H1 (cell line): ENCODE measurements around the gene CD244. TPM values are rescaled to one million over a fixed set of nuclear protein-coding genes. Genes with fewer than 3 reads are reported as not detected.

ENCODE experiments used
- CTCF ChIA-PET: fragments of 300-600 bp; sonication (Branson Sonifier 250); formaldehyde crosslinking; loops from one replicate; lab custom pipeline; 2021; ENCODE audit not compliant: partially characterized antibody; lab: Charles Lee
- POLR2A ChIA-PET: fragments of 300-600 bp; sonication (Branson Sonifier 250); formaldehyde crosslinking; loops from one replicate; lab custom pipeline; 2021; ENCODE audit warnings: inconsistent platforms; ENCODE audit not compliant: partially characterized antibody; lab: Charles Lee
- DNase-seq, 2 experiments: peaks; one replicate each; pipeline versions ENCODE4 v3.0.0 to v3.0.0-alpha.2; 2010 to 2022; ENCODE audit warnings: low spot score in 2 of 2, low read depth in 1 of 2, mixed read lengths in 1 of 2
- FAIRE-seq: peaks from 2 replicates; lab custom pipeline; 2011; peaks lifted over from hg19 to GRCh38; lab: Jason Lieb, UNC
- H2AFZ ChIP-seq: 2 replicates; pipeline ENCODE4 v1.8.1; 2012; ENCODE audit warnings: low read length, inconsistent platforms
- H2AK5ac ChIP-seq: 2 replicates; pipeline ENCODE4 v1.6.1; 2013; ENCODE audit warnings: low read depth, low read length
- H2BK120ac ChIP-seq: replicated peaks from 2 replicates; pipeline ENCODE3; 2013; ENCODE audit warnings: low read depth, low read length, inconsistent platforms
- H2BK12ac ChIP-seq: 2 replicates; pipeline ENCODE4 v1.6.1; 2013; ENCODE audit warnings: low read depth, low read length
- H2BK15ac ChIP-seq: 2 replicates; pipeline ENCODE4 v1.6.1; 2013; ENCODE audit warnings: low read length
- H2BK20ac ChIP-seq: 2 replicates; pipeline ENCODE4 v1.6.1; 2013; ENCODE audit warnings: low read length
- H2BK5ac ChIP-seq: 2 replicates; pipeline ENCODE4 v1.6.1; 2013; ENCODE audit warnings: low read depth, low read length
- H3K14ac ChIP-seq: 2 replicates; pipeline ENCODE4 v1.6.1; 2013; ENCODE audit warnings: inconsistent platforms; ENCODE audit not compliant: insufficient read length
- H3K18ac ChIP-seq: 2 replicates; pipeline ENCODE4 v1.6.1; 2013; ENCODE audit warnings: low read length; ENCODE audit errors: extremely low read depth
- H3K23ac ChIP-seq: 2 replicates; pipeline ENCODE4 v1.6.1; 2013; ENCODE audit warnings: inconsistent platforms; ENCODE audit not compliant: insufficient read length
- H3K23me2 ChIP-seq: 2 replicates; pipeline ENCODE4 v1.6.1; 2013; ENCODE audit warnings: low read depth, low read length
- H3K27ac ChIP-seq: 2 replicates; pipeline ENCODE4 v1.6.1; 2011; ENCODE audit warnings: low read depth, low read length, inconsistent platforms
- H3K27me3 ChIP-seq, 4 experiments: replicated peaks in 1 of 4; 1 replicate in 1 of 4; 2 replicates in 3 of 4; pipeline versions ENCODE4 v1.6.1 to v1.8.1; 2011 to 2013; ENCODE audit warnings: low read length in 3 of 4, mild to moderate bottlenecking in 3 of 4, inconsistent platforms in 2 of 4, mixed read lengths in 2 of 4, moderate library complexity in 1 of 4; ENCODE audit not compliant: control insufficient read depth in 3 of 4, insufficient read depth in 3 of 4; ENCODE audit errors: extremely low read depth in 1 of 4
- H3K36me3 ChIP-seq, 4 experiments: 2 replicates each; pipeline versions ENCODE4 v1.6.1 to v1.8.1; 2011 to 2013; ENCODE audit warnings: mild to moderate bottlenecking in 4 of 4, low read length in 3 of 4, moderate library complexity in 2 of 4, control low read depth in 1 of 4, inconsistent platforms in 1 of 4; ENCODE audit not compliant: insufficient read depth in 4 of 4, control insufficient read depth in 2 of 4
- H3K4ac ChIP-seq: replicated peaks from 2 replicates; pipeline ENCODE3; 2013; ENCODE audit warnings: low read length, low read depth, mixed read lengths, inconsistent platforms; ENCODE audit not compliant: insufficient read length
- H3K4me1 ChIP-seq, 4 experiments: replicated peaks in 1 of 4; 1 replicate in 1 of 4; 2 replicates in 3 of 4; pipeline versions ENCODE4 v1.6.1 to v1.8.1; 2011 to 2013; ENCODE audit warnings: low read length in 3 of 4, inconsistent platforms in 2 of 4, mixed read lengths in 1 of 4; ENCODE audit not compliant: insufficient read depth in 4 of 4, control insufficient read depth in 3 of 4
- H3K4me2 ChIP-seq, 2 experiments: 2 replicates each; pipeline versions ENCODE4 v1.6.1 to v1.8.1; 2011 to 2013; ENCODE audit warnings: low read depth in 2 of 2, low read length in 2 of 2, control low read depth in 1 of 2, inconsistent platforms in 1 of 2, mild to moderate bottlenecking in 1 of 2; ENCODE audit not compliant: insufficient read depth in 1 of 2
- H3K4me3 ChIP-seq, 4 experiments: fragments of 200-600, 300-600 bp in 1 of 4; sonication (generic), shearing (Covaris generic), sonication (Bioruptor Twin) in 1 of 4; 2 replicates each; pipeline versions ENCODE4 v1.5.1 to v1.8.1; 2011 to 2016; ENCODE audit warnings: low read length in 4 of 4, low read depth in 3 of 4, control low read depth in 2 of 4, inconsistent platforms in 2 of 4, mild to moderate bottlenecking in 2 of 4, mixed read lengths in 1 of 4, moderate library complexity in 1 of 4; ENCODE audit not compliant: insufficient read depth in 2 of 4; ENCODE audit errors: extremely low read depth in 1 of 4
- H3K56ac ChIP-seq: replicated peaks from 2 replicates; pipeline ENCODE3; 2013; ENCODE audit warnings: low read depth, mild to moderate bottlenecking, mixed read lengths, low read length, inconsistent platforms; ENCODE audit not compliant: insufficient read length
- H3K79me1 ChIP-seq: 2 replicates; pipeline ENCODE4 v1.6.1; 2013; ENCODE audit warnings: low read depth, low read length, control low read depth
- H3K79me2 ChIP-seq, 2 experiments: 2 replicates each; pipeline versions ENCODE4 v1.6.1 to v1.8.1; 2012 to 2013; ENCODE audit warnings: low read length in 2 of 2, mild to moderate bottlenecking in 2 of 2, inconsistent platforms in 1 of 2; ENCODE audit not compliant: insufficient read depth in 2 of 2, control insufficient read depth in 1 of 2
- H3K9ac ChIP-seq, 4 experiments: replicated peaks in 1 of 4; 1 replicate in 1 of 4; 2 replicates in 3 of 4; pipeline versions ENCODE4 v1.6.1 to v1.8.1; 2011 to 2013; ENCODE audit warnings: low read depth in 3 of 4, low read length in 3 of 4, control low read depth in 2 of 4, mild to moderate bottlenecking in 2 of 4, moderate library complexity in 2 of 4, inconsistent platforms in 1 of 4; ENCODE audit errors: extremely low read depth in 1 of 4
- H3K9me3 ChIP-seq, 2 experiments: 2 replicates each; pipeline versions ENCODE4 v1.6.1 to v1.8.1; 2012 to 2013; ENCODE audit warnings: mild to moderate bottlenecking in 2 of 2, moderate library complexity in 2 of 2, control low read depth in 1 of 2, inconsistent platforms in 1 of 2, low read depth in 1 of 2, low read length in 1 of 2, mixed read lengths in 1 of 2; ENCODE audit not compliant: insufficient read depth in 2 of 2
- H4K20me1 ChIP-seq, 2 experiments: replicated peaks in 1 of 2; 2 replicates each; pipeline versions ENCODE3 to v1.8.1; 2011 to 2013; ENCODE audit warnings: inconsistent platforms in 2 of 2, low read length in 2 of 2, mild to moderate bottlenecking in 1 of 2; ENCODE audit not compliant: insufficient read depth in 2 of 2, control insufficient read depth in 1 of 2
- H4K5ac ChIP-seq: 2 replicates; pipeline ENCODE4 v1.6.1; 2013; ENCODE audit warnings: low read length, low read depth, mixed read lengths, inconsistent platforms; ENCODE audit not compliant: insufficient read length
- H4K8ac ChIP-seq: 2 replicates; pipeline ENCODE4 v1.8.0; 2013; ENCODE audit warnings: mild to moderate bottlenecking, moderate library complexity, low read length, inconsistent platforms; ENCODE audit not compliant: insufficient read depth; ENCODE audit errors: extremely low read depth
- H4K91ac ChIP-seq: replicated peaks from 2 replicates; pipeline ENCODE3; 2013; ENCODE audit warnings: low read length, mixed read lengths, inconsistent platforms; ENCODE audit not compliant: insufficient read length
- BCL11A ChIP-seq, 2 experiments: IDR thresholded peaks; one replicate each; pipeline ENCODE4 v1.6.1; 2011; ENCODE audit warnings: low read depth in 2 of 2, low read length in 2 of 2, mild to moderate bottlenecking in 2 of 2
- HDAC2 ChIP-seq, 2 experiments: fragments of 300-600 bp in 1 of 2; sonication (generic) in 1 of 2; IDR thresholded peaks; 2 replicates each; pipeline ENCODE4 v1.6.1; 2011 to 2012; ENCODE audit warnings: low read depth in 2 of 2, low read length in 2 of 2, mild to moderate bottlenecking in 2 of 2, moderate library complexity in 2 of 2, borderline replicate concordance in 1 of 2, inconsistent platforms in 1 of 2
- KDM5A ChIP-seq: fragments of 200-600 bp; IDR thresholded peaks from 2 replicates; pipeline ENCODE4 v1.7.1; 2012; ENCODE audit warnings: mild to moderate bottlenecking, low read length, inconsistent platforms, mixed read lengths
- POU5F1 ChIP-seq: IDR thresholded peaks from 2 replicates; pipeline ENCODE4 v1.6.1; 2011; ENCODE audit warnings: low read depth, mild to moderate bottlenecking, low read length, moderate library complexity
- SRF ChIP-seq: IDR thresholded peaks from 2 replicates; pipeline ENCODE4 v1.6.1; 2011; ENCODE audit warnings: mild to moderate bottlenecking, low read depth, low read length, moderate library complexity
- TEAD4 ChIP-seq: IDR thresholded peaks from 2 replicates; pipeline ENCODE4 v1.6.1; 2012; ENCODE audit warnings: low read depth, low read length, inconsistent platforms, mixed read lengths
- ZNF274 ChIP-seq: IDR thresholded peaks from 2 replicates; pipeline ENCODE4 v1.7.0; 2012; ENCODE audit warnings: low read length, borderline replicate concordance; ENCODE audit errors: extremely low read depth
- WGBS, 2 experiments: shearing (Covaris generic) in 1 of 2; methylation state at CpG; one replicate each; pipeline versions ENCODE4 v1.1.6 to v1.1.7; 2013 to 2015; ENCODE audit warnings: low lambda C conversion rate in 2 of 2, mixed read lengths in 2 of 2, inconsistent platforms in 1 of 2, low coverage in 1 of 2, missing lambda C conversion rate in 1 of 2; ENCODE audit not compliant: insufficient replicate concordance in 2 of 2, insufficient coverage in 1 of 2, insufficient read length in 1 of 2; ENCODE audit errors: extremely low coverage in 1 of 2, missing lambda C conversion rate in 1 of 2; 5-methylcytosine and 5-hydroxymethylcytosine counted together
- polyA plus RNA-seq, 7 experiments: library from polyadenylated mRNA; depleted of rRNA in 3 of 7; stranded (reverse) in 5 of 7; unstranded in 2 of 7; fragments of >200 nt in 5 of 7; fragments of 200-250 nt in 2 of 7; gene quantifications; 1 replicate in 5 of 7; 2 replicates in 1 of 7; 4 replicates in 1 of 7; pipeline versions ENCODE4 v1.2.1 to v1.2.3, GENCODE V29; 2011 to 2013; ENCODE audit warnings: missing spikeins in 2 of 7, mixed read lengths in 2 of 7
- total RNA-seq: library from RNA; stranded (reverse); fragmentation: NEBNext Ultra II Directional; extraction: Animal tissue kit (Norgen Biotek cat#: 25700); gene quantifications from 2 replicates; pipeline ENCODE4 v1.2.1, GENCODE V29; 2021
- TF ChIP-seq, protein P1 (sequence below): IDR thresholded peaks from 2 replicates; pipeline ENCODE4 v1.6.1; 2012; ENCODE audit warnings: low read length, inconsistent platforms
- TF ChIP-seq, protein P2 (sequence below), 3 experiments: IDR thresholded peaks; 1 replicate in 2 of 3; 2 replicates in 1 of 3; pipeline versions ENCODE4 v1.5.1 to v1.6.1; 2011; ENCODE audit warnings: low read length in 3 of 3, mild to moderate bottlenecking in 3 of 3, inconsistent platforms in 2 of 3, low read depth in 1 of 3, moderate library complexity in 1 of 3; ENCODE audit not compliant: insufficient read depth in 1 of 3; ENCODE audit errors: control extremely low read depth in 1 of 3

The CD244 gene
- total and polyA plus RNA-seq, 2 of the 8 experiments (the other 6 are each of a cell fraction or from before 2014, with no cell fraction given): not detected

DNA sequence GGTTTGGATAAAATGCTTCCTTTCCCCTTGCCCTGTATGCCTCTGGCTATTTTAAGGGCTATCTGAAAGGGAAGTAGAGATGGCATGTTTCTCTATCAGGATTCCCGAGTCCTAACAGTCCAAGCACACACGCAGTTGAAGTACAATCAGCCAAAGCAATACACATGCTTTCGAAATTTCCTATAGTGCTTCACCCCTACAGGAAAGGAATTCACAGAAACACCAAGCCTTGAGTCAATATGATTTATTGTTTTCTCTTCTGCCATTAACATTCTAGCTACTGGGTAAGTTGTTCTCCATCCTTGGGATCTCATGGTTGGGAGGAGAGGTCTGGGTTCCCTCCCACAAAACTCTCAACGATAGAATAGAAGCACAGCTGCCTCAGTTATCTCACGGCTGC, 13.6 kb upstream of the CD244 start:
- H3K23me2 ChIP-seq: no peaks in the 10 kb centered on the region
- POLR2A ChIA-PET: no interaction called here
- H3K27ac ChIP-seq: no peak overlapping the region
- no peaks in the 10 kb centered on the region for H3K27me3 ChIP-seq
- no peak overlapping the region for H3K9ac ChIP-seq
- H3K56ac ChIP-seq: no peak overlapping the region
- no peaks in the 10 kb centered on the region for H4K20me1 ChIP-seq
- H2AK5ac ChIP-seq: no peak overlapping the region
- H3K4me2 ChIP-seq: no peak overlapping the region
- H3K79me1 ChIP-seq: no peaks in the 10 kb centered on the region
- no peak overlapping the region for H3K18ac ChIP-seq
- H3K4me3 ChIP-seq: no peak overlapping the region
- CTCF ChIA-PET: interaction anchor here (0.6 to 5.7 kb wide), 14 partner anchors 10 to 99 kb away, joined by 3 to 33 read pairs (median 5); partner anchors contain the start of genes ITLN1 and ITLN2
- H4K5ac ChIP-seq: no peak overlapping the region
- H3K4me1 ChIP-seq: peaks cover 0 to 1% (median 0%) of the 10 kb centered on the region in 4 experiments; a peak in 1 of 7 replicates
- H4K91ac ChIP-seq: no peak overlapping the region
- H3K9me3 ChIP-seq: no peaks in the 10 kb centered on the region
- no peak overlapping the region for H3K4ac ChIP-seq
- WGBS, 2 experiments: 92% methylated on average over 5 of the region's 5 CpGs; no CpG with 5 or more reads in 1 of the 2 experiments
- no peak overlapping the region for H2BK15ac ChIP-seq
- no peak overlapping the region for H4K8ac ChIP-seq
- DNase-seq (no peak), FAIRE-seq (no peak)
- H2AFZ ChIP-seq: no peak overlapping the region
- no peak overlapping the region for H2BK12ac ChIP-seq
- H3K23ac ChIP-seq: no peak overlapping the region
- H3K79me2 ChIP-seq: no peaks in the 10 kb centered on the region
- TF ChIP-seq POU5F1: no peak
- no peak for TF ChIP-seq HDAC2 (IDR thresholded peaks at IDR 0.05; ENCODE audit: borderline replicate concordance in 1 of 2, low read depth in 2 of 2, low read length in 2 of 2)
- TF ChIP-seq TEAD4: no peak
- TF ChIP-seq, protein P1, sequence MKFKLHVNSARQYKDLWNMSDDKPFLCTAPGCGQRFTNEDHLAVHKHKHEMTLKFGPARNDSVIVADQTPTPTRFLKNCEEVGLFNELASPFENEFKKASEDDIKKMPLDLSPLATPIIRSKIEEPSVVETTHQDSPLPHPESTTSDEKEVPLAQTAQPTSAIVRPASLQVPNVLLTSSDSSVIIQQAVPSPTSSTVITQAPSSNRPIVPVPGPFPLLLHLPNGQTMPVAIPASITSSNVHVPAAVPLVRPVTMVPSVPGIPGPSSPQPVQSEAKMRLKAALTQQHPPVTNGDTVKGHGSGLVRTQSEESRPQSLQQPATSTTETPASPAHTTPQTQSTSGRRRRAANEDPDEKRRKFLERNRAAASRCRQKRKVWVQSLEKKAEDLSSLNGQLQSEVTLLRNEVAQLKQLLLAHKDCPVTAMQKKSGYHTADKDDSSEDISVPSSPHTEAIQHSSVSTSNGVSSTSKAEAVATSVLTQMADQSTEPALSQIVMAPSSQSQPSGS: no peak
- no peak for TF ChIP-seq ZNF274
- TF ChIP-seq, protein P2, sequence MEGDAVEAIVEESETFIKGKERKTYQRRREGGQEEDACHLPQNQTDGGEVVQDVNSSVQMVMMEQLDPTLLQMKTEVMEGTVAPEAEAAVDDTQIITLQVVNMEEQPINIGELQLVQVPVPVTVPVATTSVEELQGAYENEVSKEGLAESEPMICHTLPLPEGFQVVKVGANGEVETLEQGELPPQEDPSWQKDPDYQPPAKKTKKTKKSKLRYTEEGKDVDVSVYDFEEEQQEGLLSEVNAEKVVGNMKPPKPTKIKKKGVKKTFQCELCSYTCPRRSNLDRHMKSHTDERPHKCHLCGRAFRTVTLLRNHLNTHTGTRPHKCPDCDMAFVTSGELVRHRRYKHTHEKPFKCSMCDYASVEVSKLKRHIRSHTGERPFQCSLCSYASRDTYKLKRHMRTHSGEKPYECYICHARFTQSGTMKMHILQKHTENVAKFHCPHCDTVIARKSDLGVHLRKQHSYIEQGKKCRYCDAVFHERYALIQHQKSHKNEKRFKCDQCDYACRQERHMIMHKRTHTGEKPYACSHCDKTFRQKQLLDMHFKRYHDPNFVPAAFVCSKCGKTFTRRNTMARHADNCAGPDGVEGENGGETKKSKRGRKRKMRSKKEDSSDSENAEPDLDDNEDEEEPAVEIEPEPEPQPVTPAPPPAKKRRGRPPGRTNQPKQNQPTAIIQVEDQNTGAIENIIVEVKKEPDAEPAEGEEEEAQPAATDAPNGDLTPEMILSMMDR (IDR thresholded peaks at IDR 0.05; ENCODE audit: control extremely low read depth in 1 of 3, insufficient read depth in 1 of 3, low read depth in 1 of 3, low read length in 3 of 3): no peak
- no peak for TF ChIP-seq BCL11A (IDR thresholded peaks at IDR 0.05; ENCODE audit: low read depth in 2 of 2, low read length in 2 of 2)
- TF ChIP-seq SRF: no peak
- no peak for TF ChIP-seq KDM5A
- no peak overlapping the region for H2BK20ac ChIP-seq
- H3K36me3 ChIP-seq: no peaks in the 10 kb centered on the region
- no peak overlapping the region for H3K14ac ChIP-seq
- no peak overlapping the region for H2BK5ac ChIP-seq
- no peak overlapping the region for H2BK120ac ChIP-seq
